Measurements from ENCODE around the gene SLC37A1. TPM values are rescaled to one million over a fixed set of nuclear protein-coding genes. Genes with fewer than 3 reads are reported as not detected.

SLC37A1 gene
- total RNA-seq, 4 donors from 2014 or later, result 4.0 to 5.8 (median 5.1) TPM

GRCh38 chr21:42509244-42509643, 4.4 kb upstream of the SLC37A1 start:
- TF ChIP-seq CTCF (IDR thresholded peaks at IDR 0.05; ENCODE audit: low read depth), result no peak

GRCh38 chr21:42512346-42513034, 1.2 kb upstream of the SLC37A1 start:
- TF ChIP-seq CTCF (IDR thresholded peaks at IDR 0.05; ENCODE audit: low read depth), result no peak

GRCh38 chr21:42513985-42514882, 582 bp downstream of the SLC37A1 start:
- no peak for TF ChIP-seq CTCF (IDR thresholded peaks at IDR 0.05; ENCODE audit: low read depth)

GRCh38 chr21:42514883-42515228, 1.2 kb downstream of the SLC37A1 start:
- no peak for TF ChIP-seq CTCF (IDR thresholded peaks at IDR 0.05; ENCODE audit: low read depth)

GRCh38 chr21:42515708-42516502, 2.3 kb downstream of the SLC37A1 start:
- TF ChIP-seq CTCF (IDR thresholded peaks at IDR 0.05; ENCODE audit: low read depth), result no peak

GRCh38 chr21:42518215-42518614, 4.6 kb downstream of the SLC37A1 start:
- TF ChIP-seq CTCF (IDR thresholded peaks at IDR 0.05; ENCODE audit: low read depth), result no peak

- TF ChIP-seq CTCF (IDR thresholded peaks at IDR 0.05; ENCODE audit: low read depth), result no peak
These were observed 5.0 kb downstream of the SLC37A1 start for GRCh38 chr21:42518626-42519025.

All from subcutaneous adipose tissue (tissue), 4 donors.